IPS-18a (cell line): ENCODE measurements around the gene KDM2A.
A peak's percentile ranks its signal among the peaks of the same experiment; 100 is the strongest.

Experiments used
- H3K27ac ChIP-seq: one replicate; pipeline ENCODE4 v1.5.1; 2013; ENCODE audit warnings: low read length
- H3K27me3 ChIP-seq: one replicate; pipeline ENCODE4 v1.6.1; 2013; ENCODE audit warnings: mild to moderate bottlenecking, low read length; ENCODE audit not compliant: control insufficient read depth, insufficient read depth
- H3K36me3 ChIP-seq: one replicate; pipeline ENCODE4 v1.6.1; 2013; ENCODE audit warnings: low read depth, low read length; ENCODE audit not compliant: control insufficient read depth
- H3K4me1 ChIP-seq: one replicate; pipeline ENCODE4 v1.6.1; 2013; ENCODE audit warnings: low read depth, low read length; ENCODE audit not compliant: control insufficient read depth
- H3K4me3 ChIP-seq: one replicate; pipeline ENCODE4 v1.5.1; 2013; ENCODE audit warnings: low read length
- H3K9ac ChIP-seq: one replicate; pipeline ENCODE4 v1.6.1; 2013; ENCODE audit warnings: mild to moderate bottlenecking, low read length, moderate library complexity
- H3K9me3 ChIP-seq: one replicate; pipeline ENCODE4 v1.6.1; 2013; ENCODE audit warnings: low read depth, low read length; ENCODE audit not compliant: control insufficient read depth

The KDM2A gene

GRCh38 chr11:67240576-67241389 is 121.7 kb downstream of the KDM2A start:
- H3K4me3 ChIP-seq = peak overlapping the region; percentile 84
- no peaks in the 10 kb centered on the region for H3K27me3 ChIP-seq
- H3K4me1 ChIP-seq = peaks cover 18% of the 10 kb centered on the region
- no peaks in the 10 kb centered on the region for H3K9me3 ChIP-seq
- H3K36me3 ChIP-seq = peaks cover 32% of the 10 kb centered on the region
- H3K9ac ChIP-seq = peak overlapping the region; percentile 98
- H3K27ac ChIP-seq = peak overlapping the region; percentile 94

DNA sequence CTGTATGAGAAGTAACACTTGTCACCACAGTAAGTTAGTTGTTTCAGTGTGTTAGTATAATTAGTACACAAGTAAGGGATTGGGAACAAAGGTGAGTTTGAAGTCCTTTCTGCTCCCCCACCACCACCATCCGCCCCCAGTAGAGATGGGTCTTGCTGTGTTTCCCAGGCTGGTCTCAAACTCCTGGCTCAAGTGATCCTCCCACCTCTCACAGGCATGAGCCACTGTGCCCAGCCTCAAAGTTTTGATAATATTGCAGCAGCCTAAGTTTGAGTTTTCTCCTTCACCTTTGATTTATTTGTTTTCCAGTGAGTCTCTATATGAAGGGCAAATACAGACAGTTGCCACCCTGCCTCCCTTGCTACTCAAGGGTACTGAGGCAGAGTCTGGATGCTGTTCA is 123.5 kb downstream of the KDM2A start:
- Histone ChIP-seq H3K4me1 (peaks cover 18% of the 10 kb centered on the region), H3K9ac (no peak overlapping the region), H3K36me3 (peaks cover 44% of the 10 kb centered on the region), H3K27me3 (no peaks in the 10 kb centered on the region), H3K4me3 (no peak overlapping the region), H3K9me3 (no peaks in the 10 kb centered on the region), H3K27ac (no peak overlapping the region)

DNA sequence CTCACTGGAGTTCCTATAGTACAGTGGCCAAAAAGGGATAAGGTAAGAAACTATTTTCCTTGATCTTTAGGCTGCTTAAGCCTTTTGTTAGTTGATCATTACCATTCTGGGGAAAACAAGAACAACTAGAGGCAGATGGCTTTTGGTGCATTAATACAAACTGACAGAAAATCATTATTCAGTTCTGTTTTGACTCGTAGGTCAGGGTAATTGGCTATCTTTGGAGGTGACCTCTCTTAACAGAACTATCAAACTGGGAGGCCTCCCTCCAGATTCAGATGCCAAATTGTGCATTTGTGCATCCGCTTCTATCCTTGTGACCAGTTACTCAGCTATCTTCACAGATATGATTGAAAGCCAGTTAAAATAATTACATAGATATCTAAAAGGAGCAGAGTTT is 124.0 kb downstream of the KDM2A start:
- no peak overlapping the region for H3K4me3 ChIP-seq
- peaks cover 49% of the 10 kb centered on the region for H3K36me3 ChIP-seq
- no peak overlapping the region for H3K9ac ChIP-seq
- H3K9me3 ChIP-seq = no peaks in the 10 kb centered on the region
- peaks cover 18% of the 10 kb centered on the region for H3K4me1 ChIP-seq
- H3K27ac ChIP-seq = no peak overlapping the region
- H3K27me3 ChIP-seq = no peaks in the 10 kb centered on the region

- Histone ChIP-seq H3K36me3 (peaks cover 69% of the 10 kb centered on the region), H3K9me3 (no peaks in the 10 kb centered on the region), H3K9ac (no peak overlapping the region), H3K27me3 (no peaks in the 10 kb centered on the region), H3K4me1 (peaks cover 6% of the 10 kb centered on the region), H3K27ac (no peak overlapping the region), H3K4me3 (no peak overlapping the region)
Observed at GRCh38 chr11:67245046-67245445, 126.0 kb downstream of the KDM2A start.

DNA sequence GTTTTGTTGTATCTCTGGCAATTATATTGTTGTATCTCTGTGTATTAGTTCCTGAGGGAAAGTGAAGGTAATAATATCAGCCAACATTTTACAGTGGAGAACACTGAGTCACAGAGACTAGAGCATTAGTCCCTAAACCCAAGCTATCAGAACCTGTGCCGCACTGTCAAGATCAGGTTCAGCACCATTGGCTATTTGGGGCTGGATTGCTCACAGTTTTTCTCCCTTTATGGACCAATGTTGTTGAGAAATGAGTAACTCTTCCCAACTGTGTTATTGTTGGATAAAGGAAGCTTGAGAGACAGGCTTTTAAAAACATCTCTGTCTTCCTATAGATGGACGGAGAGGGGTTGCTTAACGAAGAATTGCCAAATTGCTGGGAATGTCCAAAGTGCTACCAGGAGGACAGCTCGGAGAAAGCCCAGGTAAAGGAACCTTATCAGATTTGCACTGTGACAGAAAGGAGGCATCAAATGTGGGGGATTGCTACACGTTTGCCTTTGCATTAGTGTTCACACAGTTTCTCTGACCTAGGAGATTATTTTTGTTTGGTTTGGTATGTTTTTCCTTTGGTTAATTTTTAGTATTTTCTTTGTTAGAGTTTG is 129.0 kb downstream of the KDM2A start:
- no peak overlapping the region for H3K9ac ChIP-seq
- H3K9me3 ChIP-seq = no peaks in the 10 kb centered on the region
- H3K27me3 ChIP-seq = no peaks in the 10 kb centered on the region
- no peaks in the 10 kb centered on the region for H3K4me1 ChIP-seq
- no peak overlapping the region for H3K4me3 ChIP-seq
- peaks cover 93% of the 10 kb centered on the region for H3K36me3 ChIP-seq
- no peak overlapping the region for H3K27ac ChIP-seq

DNA sequence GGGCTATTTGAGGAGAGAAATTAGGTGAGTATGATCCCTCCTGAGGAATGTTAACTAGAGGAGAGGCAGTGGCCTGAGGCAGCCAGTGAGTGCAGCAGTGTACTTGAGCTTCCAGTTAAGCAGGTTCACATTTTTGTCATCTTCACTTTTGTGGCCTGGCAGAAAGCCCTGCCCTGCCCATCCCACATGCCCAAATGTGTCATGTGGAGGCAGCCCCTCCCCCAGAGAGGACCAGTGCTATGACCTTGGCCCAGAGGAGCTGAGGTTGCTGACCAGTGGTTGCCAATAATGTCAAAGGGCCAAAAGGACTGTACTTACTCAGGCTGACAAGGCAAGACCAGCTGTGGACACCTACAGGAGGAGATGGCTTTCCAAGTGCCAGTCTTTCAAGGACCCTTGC is 129.6 kb downstream of the KDM2A start:
- H3K9ac ChIP-seq = no peak overlapping the region
- H3K36me3 ChIP-seq = peaks cover 93% of the 10 kb centered on the region

DNA sequence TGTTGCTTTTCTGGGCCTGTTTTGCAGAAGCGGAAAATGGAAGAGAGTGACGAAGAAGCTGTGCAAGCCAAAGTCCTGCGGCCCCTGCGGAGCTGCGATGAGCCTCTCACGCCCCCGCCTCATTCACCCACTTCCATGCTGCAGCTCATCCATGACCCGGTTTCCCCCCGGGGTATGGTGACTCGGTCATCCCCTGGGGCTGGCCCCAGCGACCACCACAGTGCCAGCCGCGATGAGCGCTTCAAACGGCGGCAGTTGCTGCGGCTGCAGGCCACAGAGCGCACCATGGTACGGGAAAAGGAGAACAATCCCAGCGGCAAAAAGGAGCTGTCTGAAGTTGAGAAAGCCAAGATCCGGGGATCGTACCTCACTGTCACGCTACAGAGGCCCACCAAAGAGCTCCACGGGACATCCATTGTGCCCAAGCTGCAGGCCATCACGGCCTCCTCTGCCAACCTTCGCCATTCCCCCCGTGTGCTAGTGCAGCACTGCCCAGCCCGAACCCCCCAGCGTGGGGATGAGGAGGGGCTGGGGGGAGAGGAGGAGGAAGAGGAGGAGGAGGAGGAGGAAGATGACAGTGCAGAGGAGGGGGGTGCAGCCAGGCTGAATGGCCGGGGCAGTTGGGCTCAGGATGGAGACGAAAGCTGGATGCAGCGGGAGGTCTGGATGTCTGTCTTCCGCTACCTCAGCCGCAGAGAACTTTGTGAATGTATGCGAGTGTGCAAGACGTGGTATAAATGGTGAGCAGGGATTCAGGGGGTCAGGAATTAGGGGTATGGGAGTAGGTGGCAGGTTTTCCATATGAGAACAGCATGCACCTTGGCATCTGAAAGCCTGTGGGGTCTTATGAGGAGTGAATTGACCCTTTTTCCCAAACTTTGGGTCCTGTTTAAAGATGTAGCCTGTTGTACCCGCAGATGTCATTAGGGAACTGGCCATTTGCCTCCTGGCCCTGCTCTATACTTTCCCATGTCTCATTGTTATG is 131.3 kb downstream of the KDM2A start:
- H3K36me3 ChIP-seq = peaks cover 94% of the 10 kb centered on the region

More for the DNA sequence above, 129.6 kb downstream of the KDM2A start:
- no peaks in the 10 kb centered on the region for H3K9me3 ChIP-seq
- no peak overlapping the region for H3K4me3 ChIP-seq
- no peaks in the 10 kb centered on the region for H3K27me3 ChIP-seq
- H3K27ac ChIP-seq = no peak overlapping the region
- no peaks in the 10 kb centered on the region for H3K4me1 ChIP-seq

GRCh38 chr11:67251841-67252240 is 132.8 kb downstream of the KDM2A start:
- Histone ChIP-seq H3K36me3 (peaks cover 93% of the 10 kb centered on the region), H3K9me3 (no peaks in the 10 kb centered on the region), H3K27ac (no peak overlapping the region), H3K4me3 (no peak overlapping the region), H3K27me3 (no peaks in the 10 kb centered on the region), H3K4me1 (no peaks in the 10 kb centered on the region), H3K9ac (no peak overlapping the region)

More for the DNA sequence above, 131.3 kb downstream of the KDM2A start:
- Histone ChIP-seq H3K4me1 (no peaks in the 10 kb centered on the region), H3K27me3 (no peaks in the 10 kb centered on the region), H3K9ac (no peak overlapping the region), H3K4me3 (no peak overlapping the region), H3K27ac (no peak overlapping the region), H3K9me3 (no peaks in the 10 kb centered on the region)

GRCh38 chr11:67252831-67253239 is 133.8 kb downstream of the KDM2A start:
- H3K36me3 ChIP-seq = peaks cover 92% of the 10 kb centered on the region
- no peaks in the 10 kb centered on the region for H3K4me1 ChIP-seq
- H3K4me3 ChIP-seq = no peak overlapping the region
- no peaks in the 10 kb centered on the region for H3K9me3 ChIP-seq
- H3K27ac ChIP-seq = no peak overlapping the region
- no peak overlapping the region for H3K9ac ChIP-seq
- no peaks in the 10 kb centered on the region for H3K27me3 ChIP-seq

DNA sequence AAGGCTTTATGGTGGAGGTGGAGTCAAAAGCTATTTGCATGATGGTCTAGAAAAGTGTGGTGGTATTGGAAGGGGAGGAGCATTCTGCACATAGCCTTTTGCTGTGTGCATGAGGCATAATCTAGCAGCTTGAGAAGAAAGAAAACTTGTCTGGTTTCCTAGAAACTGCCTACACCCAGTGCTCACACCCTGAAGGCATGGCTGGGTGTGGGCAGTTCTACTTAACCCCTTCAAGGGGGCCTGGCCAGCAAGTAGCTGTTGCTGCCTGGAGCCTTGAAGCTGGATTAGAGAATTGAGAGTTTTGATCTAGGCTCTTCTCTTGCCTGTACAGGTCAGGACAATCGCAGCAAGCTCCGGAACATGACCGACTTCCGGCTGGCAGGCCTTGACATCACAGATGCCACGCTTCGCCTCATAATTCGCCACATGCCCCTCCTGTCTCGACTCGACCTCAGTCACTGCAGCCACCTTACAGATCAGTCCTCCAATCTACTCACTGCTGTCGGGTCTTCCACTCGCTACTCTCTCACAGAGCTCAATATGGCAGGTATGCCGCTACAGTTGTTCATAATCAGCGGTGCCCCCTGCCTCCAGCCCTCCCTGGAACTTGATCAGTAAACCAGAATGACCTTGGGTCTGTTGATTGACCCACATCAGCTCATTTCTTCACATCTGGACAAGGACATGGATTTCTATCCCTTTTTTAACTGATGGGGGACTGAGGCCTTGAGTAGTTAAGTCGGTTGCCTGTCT is 135.0 kb downstream of the KDM2A start:
- Histone ChIP-seq H3K9me3 (no peaks in the 10 kb centered on the region), H3K27me3 (no peaks in the 10 kb centered on the region), H3K9ac (no peak overlapping the region), H3K36me3 (peaks cover 80% of the 10 kb centered on the region), H3K27ac (no peak overlapping the region), H3K4me3 (no peak overlapping the region), H3K4me1 (no peaks in the 10 kb centered on the region)

DNA sequence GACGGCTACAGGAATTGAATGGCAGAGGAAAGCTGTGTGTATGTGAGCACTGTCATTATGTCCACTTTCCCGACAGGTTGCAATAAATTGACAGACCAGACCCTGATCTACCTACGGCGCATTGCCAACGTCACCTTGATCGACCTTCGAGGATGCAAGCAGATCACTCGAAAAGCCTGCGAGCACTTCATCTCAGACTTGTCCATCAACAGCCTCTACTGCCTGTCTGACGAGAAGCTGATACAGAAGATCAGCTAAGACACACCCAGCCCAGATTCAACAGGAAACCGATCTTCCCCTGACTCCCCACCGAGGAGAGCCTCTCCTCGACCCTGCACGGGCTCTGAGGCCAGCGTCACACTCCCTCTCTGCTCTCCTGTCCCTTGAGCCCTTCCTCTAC is 135.7 kb downstream of the KDM2A start:
- H3K4me1 ChIP-seq = no peaks in the 10 kb centered on the region

More for the DNA sequence above, 135.7 kb downstream of the KDM2A start:
- H3K36me3 ChIP-seq = peaks cover 72% of the 10 kb centered on the region
- no peak overlapping the region for H3K4me3 ChIP-seq
- H3K27ac ChIP-seq = no peak overlapping the region
- no peaks in the 10 kb centered on the region for H3K27me3 ChIP-seq
- H3K9me3 ChIP-seq = no peaks in the 10 kb centered on the region
- H3K9ac ChIP-seq = no peak overlapping the region
